Dendritic cell treated with granulocyte-macrophage colony-stimulating factor and Interleukin-4, amounts not matched to agents 40 ng/mL and 50 ng/mL, for 4 days (primary cell): ENCODE results near the gene THG1L.
"Not testable (repeated sequence)": the region's sequence is repeated elsewhere in the genome, so short reads cannot be mapped to it uniquely, and the experiment has no call there.

ENCODE experiments used
- H3K27ac Mint-ChIP-seq: one replicate; pipeline ENCODE4 v1.8.0; 2022; ENCODE audit warnings: mild to moderate bottlenecking, mixed read lengths
- H3K27me3 Mint-ChIP-seq: one replicate; pipeline ENCODE4 v1.8.0; 2022; ENCODE audit warnings: mild to moderate bottlenecking, mixed read lengths
- H3K36me3 Mint-ChIP-seq: one replicate; pipeline ENCODE4 v1.8.0; 2022; ENCODE audit warnings: low read depth, mixed read lengths
- H3K4me1 Mint-ChIP-seq: one replicate; pipeline ENCODE4 v1.8.0; 2022; ENCODE audit warnings: low read depth, mixed read lengths
- H3K4me3 Mint-ChIP-seq: one replicate; pipeline ENCODE4 v1.8.0; 2022; ENCODE audit warnings: mild to moderate bottlenecking, moderate library complexity, mixed read lengths
- H3K9me3 Mint-ChIP-seq: one replicate; pipeline ENCODE4 v1.8.0; 2022; ENCODE audit warnings: mixed read lengths
- intact Hi-C: fragments of 100-400 bp; cut with micrococcal nuclease; formaldehyde crosslinking; loops from one replicate; pipeline ENCODE4 v1.15.0; 2022

Gene THG1L

DNA sequence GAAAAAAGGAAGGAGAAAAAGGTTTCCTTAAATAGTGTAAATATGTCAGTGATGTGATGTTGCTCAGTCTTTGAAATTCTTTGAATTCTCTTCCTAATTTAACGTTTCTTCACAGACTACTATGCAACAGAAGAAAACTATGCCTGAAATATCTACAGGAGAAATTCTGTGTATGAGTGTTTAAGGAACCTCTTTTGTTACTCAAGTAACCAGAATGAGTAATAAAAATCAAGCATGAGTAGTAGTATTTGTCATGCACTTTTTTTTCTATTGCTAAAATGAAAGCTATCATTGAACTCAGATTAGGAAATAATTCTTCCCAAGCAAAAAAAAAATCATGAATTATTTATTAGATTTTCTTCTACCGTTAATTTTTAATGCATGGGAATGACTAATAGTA is 20.3 kb upstream of the THG1L start:
- H3K9me3 Mint-ChIP-seq, result no peaks in the 10 kb centered on the region
- H3K27me3 Mint-ChIP-seq, result peaks cover 7% of the 10 kb centered on the region
- no peaks in the 10 kb centered on the region for H3K36me3 Mint-ChIP-seq
- intact Hi-C loops, result loop anchor here (10.0 kb wide), 1 partner anchor 196 kb away; no protein-coding TSS in a partner anchor
- H3K27ac Mint-ChIP-seq, result no peak overlapping the region
- peaks cover 5% of the 10 kb centered on the region for H3K4me1 Mint-ChIP-seq
- H3K4me3 Mint-ChIP-seq, result no peak overlapping the region

DNA sequence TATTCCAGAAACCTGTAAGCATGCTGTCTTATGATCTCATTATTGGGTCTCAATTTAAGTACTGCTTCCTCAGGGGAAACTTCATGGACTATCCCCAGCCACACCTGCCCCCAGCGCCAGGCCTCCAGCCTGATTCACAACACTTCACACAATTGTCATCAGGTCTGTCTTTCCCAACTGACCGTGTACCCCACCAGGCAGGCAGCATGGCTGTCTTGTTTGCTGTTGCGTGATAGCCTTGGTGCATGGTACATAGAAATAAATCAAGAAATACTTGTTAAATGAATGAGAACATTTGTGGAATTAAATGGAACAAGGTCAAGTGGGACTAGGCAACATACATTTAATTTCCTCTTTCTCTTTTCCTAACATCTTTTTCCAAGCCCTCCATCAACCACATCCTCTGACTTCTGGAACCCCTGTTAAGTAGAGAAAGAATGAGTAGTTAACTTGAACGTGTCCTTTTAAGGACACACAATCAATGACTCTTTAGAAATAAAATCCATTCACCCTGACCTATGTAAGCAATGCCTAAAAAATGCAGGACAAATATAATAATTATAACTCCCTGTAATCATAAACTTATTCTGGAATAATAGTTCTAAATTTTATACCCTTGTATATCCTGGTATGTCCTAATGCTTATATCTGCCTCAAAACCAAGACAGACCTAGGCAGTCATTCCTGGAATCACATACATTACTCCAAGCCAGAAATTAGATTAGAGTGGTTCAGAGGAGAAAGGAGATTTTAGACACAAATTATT is 17.2 kb upstream of the THG1L start:
- Mint-ChIP-seq H3K4me1 (peaks cover 10% of the 10 kb centered on the region), H3K9me3 (no peaks in the 10 kb centered on the region), H3K27ac (no peak overlapping the region), H3K36me3 (no peaks in the 10 kb centered on the region), H3K27me3 (peaks cover 6% of the 10 kb centered on the region), H3K4me3 (no peak overlapping the region)
- intact Hi-C loops, result loop anchor here (10.0 kb wide), 1 partner anchor 199 kb away; no protein-coding TSS in a partner anchor

DNA sequence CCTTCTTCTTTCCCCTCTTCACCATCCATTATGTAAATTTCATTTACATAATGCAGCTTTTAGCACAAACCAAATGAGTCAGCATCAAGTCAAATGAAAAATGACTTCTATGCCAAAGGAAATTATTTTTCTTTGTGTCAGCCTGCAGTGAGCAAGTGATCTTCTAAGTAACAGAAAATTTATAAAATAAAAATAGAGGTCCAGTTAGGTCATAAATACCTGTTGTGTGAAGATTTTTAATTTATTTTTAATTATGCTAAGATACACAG is 16.7 kb upstream of the THG1L start:
- Mint-ChIP-seq H3K27ac (no peak overlapping the region), H3K4me3 (no peak overlapping the region), H3K4me1 (peaks cover 10% of the 10 kb centered on the region), H3K9me3 (no peaks in the 10 kb centered on the region), H3K36me3 (no peaks in the 10 kb centered on the region), H3K27me3 (peaks cover 6% of the 10 kb centered on the region)
- intact Hi-C loops, result loop anchor here (10.0 kb wide), 1 partner anchor 200 kb away; no protein-coding TSS in a partner anchor

DNA sequence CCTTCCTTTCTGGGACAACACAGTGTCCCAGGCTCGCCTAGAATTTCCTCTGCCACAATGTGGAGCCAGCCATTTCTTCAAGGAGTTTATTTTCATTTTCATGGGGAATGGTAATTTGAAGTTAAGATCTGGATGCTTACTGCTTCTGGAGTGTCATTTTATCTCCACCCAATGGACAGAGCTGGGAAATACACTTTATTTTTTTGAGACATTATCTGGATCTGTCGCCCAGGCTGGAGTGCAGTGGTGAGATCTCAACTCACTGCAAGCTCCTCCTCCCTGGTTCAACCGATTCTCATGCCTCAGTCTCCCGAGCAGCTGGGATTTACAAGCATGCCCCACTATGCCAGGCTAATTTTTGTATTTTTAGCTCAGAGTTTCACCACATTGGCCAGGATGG is 12.7 kb upstream of the THG1L start:
- Mint-ChIP-seq H3K27ac (no peak overlapping the region), H3K4me1 (peaks cover 5% of the 10 kb centered on the region), H3K4me3 (no peak overlapping the region), H3K9me3 (no peaks in the 10 kb centered on the region), H3K27me3 (no peaks in the 10 kb centered on the region), H3K36me3 (no peaks in the 10 kb centered on the region)
- intact Hi-C loops, result loop anchor here (1.0 to 10.0 kb wide), 5 partner anchors 49 to 391 kb away; no protein-coding TSS in a partner anchor

DNA sequence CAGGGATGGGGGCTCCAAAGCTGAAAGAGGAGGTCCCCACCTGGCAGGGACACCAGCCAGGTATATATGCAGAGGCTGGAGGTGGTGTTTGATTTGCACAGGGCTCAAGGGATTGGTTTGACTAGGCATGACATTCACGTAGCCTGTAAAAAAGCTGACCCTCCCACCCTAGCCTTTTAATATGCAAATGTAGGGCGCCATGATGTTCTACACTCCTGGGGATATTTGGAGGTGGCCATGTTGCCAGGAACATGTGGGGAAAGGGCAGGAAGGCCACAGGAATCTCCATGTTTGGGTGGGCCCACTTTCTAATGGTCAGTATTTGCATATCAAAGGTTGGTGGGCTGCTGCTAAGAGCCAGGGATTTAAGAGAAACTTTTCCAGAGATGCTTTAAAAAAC is 12.0 kb upstream of the THG1L start:
- no peak overlapping the region for H3K27ac Mint-ChIP-seq
- no peaks in the 10 kb centered on the region for H3K27me3 Mint-ChIP-seq
- H3K4me1 Mint-ChIP-seq, result peaks cover 5% of the 10 kb centered on the region
- intact Hi-C loops, result loop anchor here (5.0 to 10.0 kb wide), 3 partner anchors 204 to 392 kb away; no protein-coding TSS in a partner anchor
- no peak overlapping the region for H3K4me3 Mint-ChIP-seq
- no peaks in the 10 kb centered on the region for H3K9me3 Mint-ChIP-seq
- no peaks in the 10 kb centered on the region for H3K36me3 Mint-ChIP-seq

DNA sequence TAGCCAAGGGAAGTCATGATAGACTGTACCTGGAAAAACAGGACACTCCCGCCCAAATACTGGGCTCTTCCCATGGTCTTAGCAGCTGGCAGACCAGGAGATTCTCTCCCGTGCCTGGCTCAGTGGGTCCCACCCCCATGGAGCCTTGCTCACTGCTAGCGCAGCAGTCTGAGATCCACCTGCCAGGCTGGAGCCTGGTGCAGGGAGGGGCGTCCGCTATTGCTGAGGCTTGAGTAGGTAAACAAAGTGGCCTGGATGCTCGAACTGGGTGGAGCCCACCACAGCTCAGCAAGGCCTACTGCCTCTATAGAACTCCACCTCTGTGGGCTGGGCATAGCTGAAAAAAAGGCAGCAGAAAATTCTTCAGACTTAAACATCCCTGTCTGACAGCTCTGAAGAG is 10.1 kb upstream of the THG1L start:
- H3K4me3 Mint-ChIP-seq, result no peak overlapping the region
- intact Hi-C loops, result no loop called here
- H3K27ac Mint-ChIP-seq, result no peak overlapping the region

DNA sequence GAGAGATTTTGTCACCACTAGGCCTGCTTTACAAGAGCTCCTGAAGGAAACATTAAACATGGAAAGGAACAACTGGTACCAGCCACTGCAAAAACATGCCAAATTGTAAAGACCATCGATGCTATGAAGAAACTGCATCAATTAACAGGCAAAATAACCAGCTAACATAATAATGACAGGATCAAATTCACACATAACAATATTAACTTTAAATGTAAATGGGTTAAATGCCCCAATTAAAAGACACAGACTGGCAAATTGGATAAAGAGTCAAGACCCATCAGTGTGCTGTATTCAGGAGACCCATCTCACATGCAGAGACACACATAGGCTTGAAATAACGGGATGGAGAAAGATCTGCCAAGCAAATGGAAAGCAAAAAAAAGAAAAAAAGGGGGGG is 8.3 kb upstream of the THG1L start:
- H3K27me3 Mint-ChIP-seq, intact Hi-C loops: not testable (repeated sequence)

More for the DNA sequence above, 10.1 kb upstream of the THG1L start:
- peaks cover 11% of the 10 kb centered on the region for H3K4me1 Mint-ChIP-seq
- no peaks in the 10 kb centered on the region for H3K27me3 Mint-ChIP-seq
- H3K9me3 Mint-ChIP-seq, result no peaks in the 10 kb centered on the region
- no peaks in the 10 kb centered on the region for H3K36me3 Mint-ChIP-seq

DNA sequence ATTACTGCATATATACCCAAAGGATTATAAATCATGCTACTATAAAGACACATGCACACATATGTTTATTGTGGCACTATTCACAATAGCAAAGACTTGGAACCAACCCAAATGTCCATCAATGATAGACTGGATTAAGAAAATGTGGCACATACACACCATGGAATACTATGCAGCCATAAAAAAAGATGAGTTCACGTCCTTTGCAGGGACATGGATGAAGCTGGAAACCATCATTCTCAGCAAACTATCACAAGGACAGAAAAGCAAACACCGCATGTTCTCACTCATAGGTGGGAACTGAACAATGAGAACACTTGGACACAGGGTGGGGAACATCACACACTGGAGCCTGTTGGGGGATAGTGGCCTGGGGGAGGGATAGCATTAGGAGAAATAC is 4.6 kb upstream of the THG1L start:
- H3K36me3 Mint-ChIP-seq, intact Hi-C loops, H3K27me3 Mint-ChIP-seq, H3K27ac Mint-ChIP-seq, H3K4me3 Mint-ChIP-seq, H3K9me3 Mint-ChIP-seq: not testable (repeated sequence)
- H3K4me1 Mint-ChIP-seq, result peaks cover 16% of the 10 kb centered on the region

More for the DNA sequence above, 8.3 kb upstream of the THG1L start:
- H3K9me3 Mint-ChIP-seq, H3K36me3 Mint-ChIP-seq, H3K27ac Mint-ChIP-seq, H3K4me3 Mint-ChIP-seq: not testable (repeated sequence)
- H3K4me1 Mint-ChIP-seq, result peaks cover 11% of the 10 kb centered on the region

DNA sequence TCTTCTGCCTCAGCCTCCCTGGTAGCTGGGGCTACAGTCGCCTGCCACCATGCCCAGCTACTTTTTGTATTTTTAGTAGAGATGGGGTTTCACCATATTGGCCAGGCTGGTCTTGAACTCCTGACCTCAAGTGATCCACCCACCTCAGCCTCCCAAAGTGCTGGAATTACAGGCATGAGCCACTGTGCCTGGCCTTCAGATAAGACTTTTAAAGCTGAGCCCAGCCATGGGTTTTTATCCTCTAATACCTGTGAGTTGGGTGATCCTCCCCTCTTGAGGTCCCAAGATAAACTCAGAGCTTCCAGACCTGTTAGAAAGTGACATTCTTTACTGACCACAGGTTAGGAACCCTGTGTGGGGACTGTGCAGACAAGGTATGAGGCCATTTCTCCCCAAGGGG is 3.4 kb upstream of the THG1L start:
- H3K36me3 Mint-ChIP-seq, result peaks cover 18% of the 10 kb centered on the region
- peaks cover 27% of the 10 kb centered on the region for H3K4me1 Mint-ChIP-seq
- H3K4me3 Mint-ChIP-seq, intact Hi-C loops, H3K9me3 Mint-ChIP-seq, H3K27ac Mint-ChIP-seq, H3K27me3 Mint-ChIP-seq: not testable (repeated sequence)

DNA sequence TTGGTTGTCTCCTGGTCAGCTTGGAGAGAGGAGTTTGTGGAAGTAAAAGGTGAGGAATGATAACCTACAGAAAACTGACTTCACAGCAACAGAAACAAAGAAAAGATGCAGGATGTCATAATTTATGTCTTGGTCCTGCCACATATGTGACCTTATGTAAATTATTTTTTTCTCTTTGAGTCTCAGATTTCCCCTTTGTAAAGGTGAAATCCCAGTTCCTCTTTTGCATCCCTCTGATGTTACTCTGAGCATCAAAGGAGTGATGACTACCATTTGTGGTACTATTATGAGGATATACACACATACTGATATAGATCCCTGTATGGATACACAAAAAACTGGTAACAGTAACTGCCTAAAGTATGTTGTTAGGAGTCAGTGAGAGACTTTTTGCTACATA is 1.4 kb upstream of the THG1L start:
- Mint-ChIP-seq H3K4me3 (no peak overlapping the region), H3K4me1 (peaks cover 27% of the 10 kb centered on the region)

DNA sequence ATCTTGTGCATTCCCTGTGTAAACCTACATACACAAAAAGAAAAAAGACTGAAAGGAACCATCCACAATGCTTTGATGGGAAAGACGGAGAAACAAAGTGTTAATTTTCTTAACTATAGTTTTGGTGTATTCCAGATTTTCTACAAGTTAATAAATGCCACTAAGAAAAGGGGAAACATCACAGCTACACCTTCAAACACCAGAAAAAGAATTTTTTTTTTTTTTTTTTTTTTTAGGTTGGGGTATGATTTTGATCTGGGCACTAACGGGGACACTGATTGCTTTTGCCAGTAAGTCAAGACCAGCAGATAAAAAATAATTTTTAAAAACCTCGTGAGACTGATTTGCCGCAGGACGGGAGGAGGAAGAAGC is 334 bp upstream of the THG1L start:
- Mint-ChIP-seq H3K36me3 (peaks cover 45% of the 10 kb centered on the region), H3K4me3 (peak overlapping the region; percentile 93), H3K27ac (peak overlapping the region; percentile 98), H3K27me3 (no peaks in the 10 kb centered on the region), H3K9me3 (no peaks in the 10 kb centered on the region), H3K4me1 (peaks cover 22% of the 10 kb centered on the region)
- intact Hi-C loops, result loop anchor here (1.0 kb wide), 1 partner anchor 12 kb away; the partner anchor contains the start of gene LSM11

More for the DNA sequence above, 1.4 kb upstream of the THG1L start:
- H3K27me3 Mint-ChIP-seq, result no peaks in the 10 kb centered on the region
- H3K27ac Mint-ChIP-seq, result no peak overlapping the region
- intact Hi-C loops, result no loop called here
- H3K9me3 Mint-ChIP-seq, result no peaks in the 10 kb centered on the region
- H3K36me3 Mint-ChIP-seq, result peaks cover 36% of the 10 kb centered on the region

DNA sequence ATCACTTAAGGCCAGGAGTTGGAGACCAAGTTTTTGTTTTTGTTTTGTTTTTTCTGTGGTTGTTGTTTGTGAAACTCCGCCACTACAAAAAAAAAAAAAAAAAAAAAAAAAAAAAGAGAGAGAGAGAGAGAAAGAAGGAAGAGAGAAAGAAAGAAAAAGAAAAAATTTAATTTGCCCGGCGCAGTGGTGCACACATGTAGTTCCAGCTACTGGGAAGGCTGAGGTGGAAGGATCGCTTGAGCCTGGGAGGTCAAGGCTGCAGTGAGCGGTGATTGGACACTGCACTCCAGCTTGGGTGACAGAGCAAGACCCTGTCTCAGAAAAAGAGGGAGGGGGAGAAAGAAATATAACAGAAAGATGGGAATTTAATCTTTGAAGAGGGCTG is 902 bp downstream of the THG1L start:
- Mint-ChIP-seq H3K27me3 (no peaks in the 10 kb centered on the region), H3K9me3 (no peaks in the 10 kb centered on the region), H3K4me1 (peaks cover 22% of the 10 kb centered on the region), H3K4me3 (peak overlapping the region; percentile 93), H3K27ac (no peak overlapping the region), H3K36me3 (peaks cover 57% of the 10 kb centered on the region)
- intact Hi-C loops, result no loop called here

DNA sequence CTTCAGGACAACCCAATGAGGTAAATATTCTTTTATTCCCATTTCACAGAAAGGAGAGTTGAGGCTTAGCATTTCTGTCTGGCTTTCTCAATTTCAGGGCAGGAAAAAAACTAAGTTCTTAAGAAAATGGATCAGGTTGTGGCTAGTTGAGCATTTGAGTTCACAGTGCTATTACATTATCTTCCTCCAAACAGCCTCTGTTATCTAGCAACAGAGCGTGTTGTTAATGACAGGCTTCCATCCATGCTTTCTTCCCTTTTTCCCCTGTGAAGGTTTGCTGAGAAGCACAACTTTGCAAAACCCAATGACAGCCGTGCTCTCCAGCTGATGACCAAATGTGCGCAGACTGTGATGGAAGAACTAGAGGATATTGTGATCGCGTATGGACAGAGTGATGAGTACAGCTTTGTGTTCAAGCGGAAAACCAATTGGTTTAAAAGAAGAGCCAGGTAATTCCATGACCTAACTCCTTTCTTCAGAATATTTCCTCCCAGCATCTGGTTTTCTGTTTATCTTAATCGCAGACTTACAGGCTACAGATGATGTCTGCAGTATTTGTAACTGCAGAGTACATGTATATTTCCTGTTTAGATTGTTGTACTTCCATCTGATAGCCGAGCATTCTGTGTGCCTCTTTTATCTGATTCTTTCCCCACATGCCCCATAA is 1.5 kb downstream of the THG1L start:
- intact Hi-C loops, result no loop called here
- no peak overlapping the region for H3K27ac Mint-ChIP-seq
- H3K9me3 Mint-ChIP-seq, result no peaks in the 10 kb centered on the region
- peaks cover 63% of the 10 kb centered on the region for H3K36me3 Mint-ChIP-seq
- peaks cover 22% of the 10 kb centered on the region for H3K4me1 Mint-ChIP-seq
- H3K27me3 Mint-ChIP-seq, result no peaks in the 10 kb centered on the region
- H3K4me3 Mint-ChIP-seq, result no peak overlapping the region

DNA sequence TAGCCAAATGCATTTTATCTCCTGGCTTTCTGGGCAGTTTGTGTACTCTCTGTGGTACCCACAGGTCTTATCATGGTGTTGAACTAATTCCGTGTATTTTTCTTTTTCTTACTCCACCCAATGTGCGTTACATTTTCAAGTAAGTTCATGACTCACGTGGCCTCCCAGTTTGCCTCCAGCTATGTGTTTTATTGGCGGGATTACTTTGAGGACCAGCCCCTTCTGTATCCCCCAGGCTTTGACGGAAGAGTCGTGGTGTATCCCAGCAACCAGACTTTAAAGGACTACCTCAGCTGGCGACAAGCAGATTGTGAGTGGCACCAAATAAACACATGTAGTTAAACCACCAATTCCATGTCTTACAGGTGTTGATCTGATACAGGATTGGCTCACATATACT is 3.2 kb downstream of the THG1L start:
- intact Hi-C loops, result no loop called here
- no peaks in the 10 kb centered on the region for H3K27me3 Mint-ChIP-seq
- H3K4me3 Mint-ChIP-seq, result no peak overlapping the region
- peaks cover 80% of the 10 kb centered on the region for H3K36me3 Mint-ChIP-seq
- H3K4me1 Mint-ChIP-seq, result peaks cover 22% of the 10 kb centered on the region
- H3K27ac Mint-ChIP-seq, result no peak overlapping the region
- no peaks in the 10 kb centered on the region for H3K9me3 Mint-ChIP-seq
